IPS-18c (cell line): ENCODE measurements around the gene NDFIP2.
"Not testable (repeated sequence)": the region's sequence is repeated elsewhere in the genome, so short reads cannot be mapped to it uniquely, and the experiment has no call there.

Source experiments
- H3K4me3 ChIP-seq: 2 replicates; pipeline ENCODE4 v1.7.0; 2013; ENCODE audit warnings: low read depth, mild to moderate bottlenecking, low read length, moderate library complexity; ENCODE audit not compliant: insufficient read depth
- H3K9me3 ChIP-seq: one replicate; pipeline ENCODE4 v1.6.1; 2013; ENCODE audit warnings: mild to moderate bottlenecking, low read length, moderate library complexity; ENCODE audit not compliant: control insufficient read depth, insufficient read depth

NDFIP2 gene

DNA sequence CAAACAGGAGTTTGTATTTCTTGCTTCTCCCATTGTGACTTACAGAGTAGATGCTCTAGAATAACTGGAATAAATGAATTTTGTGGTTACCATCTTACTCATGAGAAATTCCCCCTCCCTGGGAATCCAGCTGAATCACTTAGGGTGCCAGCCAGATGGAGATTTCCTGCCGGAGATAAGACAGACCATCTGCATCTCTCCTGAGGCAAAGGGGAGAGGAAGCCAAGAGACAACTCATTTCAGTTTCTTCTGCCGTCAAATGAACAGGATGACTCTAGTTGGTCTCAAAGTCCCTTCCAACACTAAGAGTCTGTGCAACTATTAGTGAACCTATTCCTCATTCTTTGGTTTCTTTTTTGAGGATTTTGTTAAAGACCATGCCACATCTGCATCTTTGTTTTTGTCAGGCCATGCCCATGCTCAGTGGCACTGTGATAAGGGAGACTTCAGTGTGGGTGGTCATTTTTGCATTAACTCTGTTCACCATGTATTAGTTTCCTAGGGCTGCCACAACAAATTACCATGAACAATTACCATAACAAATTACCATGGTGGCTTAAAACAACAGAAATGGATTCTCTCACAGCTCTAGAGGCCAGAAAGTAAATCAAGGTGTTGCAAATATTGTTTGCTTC lies 112.8 kb downstream of the NDFIP2 start:
- Histone ChIP-seq H3K9me3 (no peaks in the 10 kb centered on the region), H3K4me3 (no peak overlapping the region)

DNA sequence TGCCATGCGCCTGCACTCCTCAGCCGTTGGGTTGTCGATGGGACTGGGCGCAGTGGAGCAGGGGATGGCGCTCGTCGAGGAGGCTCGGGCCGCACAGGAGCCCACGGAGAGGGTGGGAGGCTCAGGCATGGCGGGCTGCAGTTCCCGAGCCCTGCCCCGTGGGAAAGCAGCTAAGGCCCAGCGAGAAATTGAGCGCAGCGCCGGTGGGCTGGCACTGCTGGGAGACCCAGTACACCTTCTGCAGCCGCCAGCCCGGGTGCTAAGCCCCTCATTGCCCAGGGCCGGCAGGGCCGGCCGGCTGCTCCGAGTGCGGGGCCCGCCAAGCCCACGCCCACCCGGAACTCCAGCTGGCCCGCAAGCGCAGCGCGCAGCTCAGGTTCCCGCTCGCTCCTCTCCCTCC lies 119.2 kb downstream of the NDFIP2 start:
- not testable (repeated sequence) for H3K4me3 ChIP-seq, H3K9me3 ChIP-seq

DNA sequence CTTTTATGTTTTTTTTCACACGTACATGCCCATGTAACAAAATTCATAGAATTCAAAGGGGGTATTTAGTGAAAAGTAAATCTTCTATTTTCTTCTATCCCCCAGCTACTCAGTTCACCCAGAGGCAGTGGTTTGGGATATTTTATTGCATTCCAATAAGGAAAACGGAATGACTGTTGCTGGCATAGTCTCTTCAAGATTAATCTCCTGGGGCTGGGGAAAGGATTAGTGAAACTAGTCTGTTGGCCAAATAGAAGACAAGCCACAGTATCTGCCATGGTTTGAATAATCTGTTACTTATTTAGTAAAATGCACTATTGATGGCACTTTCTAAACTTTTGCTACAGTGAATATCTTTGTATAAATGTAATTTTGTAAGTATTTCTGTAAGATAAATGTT lies 122.0 kb downstream of the NDFIP2 start:
- Histone ChIP-seq H3K4me3 (no peak overlapping the region), H3K9me3 (no peaks in the 10 kb centered on the region)

DNA sequence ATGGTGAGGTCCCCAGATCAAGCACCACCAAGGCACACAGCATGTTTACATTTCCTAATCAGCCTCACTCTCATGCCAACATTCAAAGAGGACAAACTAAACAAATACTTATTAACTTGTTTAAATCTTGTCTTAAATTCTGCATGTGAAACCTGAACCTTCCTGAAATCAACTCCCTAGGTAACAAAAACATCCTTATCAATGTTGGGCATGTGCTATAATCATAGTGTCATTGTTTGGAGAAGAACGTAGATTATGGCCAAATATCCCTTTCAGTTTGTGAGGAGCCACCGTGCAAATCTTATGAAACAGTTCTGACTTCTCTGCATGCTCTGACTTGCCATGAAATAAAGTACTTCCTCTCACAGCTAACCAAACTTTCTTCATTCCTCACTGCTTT lies 123.8 kb downstream of the NDFIP2 start:
- H3K9me3 ChIP-seq = no peaks in the 10 kb centered on the region
- H3K4me3 ChIP-seq = no peak overlapping the region
